Mesenchymal stem cell (in vitro differentiated cells and primary cell): ENCODE results near the gene UQCR11.

Experiments
- DNase-seq: peaks from one replicate; pipeline ENCODE4 v3.0.0-alpha.2; 2013
- H2AFZ ChIP-seq: one replicate; pipeline ENCODE4 v1.6.1; 2013; ENCODE audit warnings: low read depth, mild to moderate bottlenecking, control low read depth, inconsistent platforms, low read length, moderate library complexity
- H2AK5ac ChIP-seq: 2 replicates; pipeline ENCODE4 v1.6.1; 2013; ENCODE audit warnings: low read length, moderate library complexity, mild to moderate bottlenecking, inconsistent platforms; ENCODE audit not compliant: severe bottlenecking
- H2BK120ac ChIP-seq: one replicate; pipeline ENCODE4 v1.6.1; 2013; ENCODE audit warnings: low read depth, mild to moderate bottlenecking, inconsistent platforms, low read length, moderate library complexity
- H2BK12ac ChIP-seq, 2 experiments: one replicate each; pipeline ENCODE4 v1.6.1; 2013; ENCODE audit warnings: inconsistent platforms in 2 of 2, low read length in 2 of 2, mild to moderate bottlenecking in 2 of 2, moderate library complexity in 2 of 2, control low read depth in 1 of 2
- H2BK15ac ChIP-seq: one replicate; pipeline ENCODE4 v1.6.1; 2013; ENCODE audit warnings: mild to moderate bottlenecking, low read depth, inconsistent platforms; ENCODE audit not compliant: poor library complexity, severe bottlenecking
- H2BK5ac ChIP-seq: 2 replicates; pipeline ENCODE4 v1.6.1; 2013; ENCODE audit warnings: low read depth, mild to moderate bottlenecking, low read length, control low read depth, inconsistent platforms; ENCODE audit not compliant: poor library complexity, severe bottlenecking
- H3K14ac ChIP-seq, 2 experiments: one replicate each; pipeline ENCODE4 v1.6.1; 2013; ENCODE audit warnings: inconsistent platforms in 2 of 2, low read length in 2 of 2, control low read depth in 1 of 2, mild to moderate bottlenecking in 1 of 2, moderate library complexity in 1 of 2
- H3K18ac ChIP-seq, 2 experiments: one replicate each; pipeline ENCODE4 v1.6.1; 2013; ENCODE audit warnings: inconsistent platforms in 2 of 2, low read length in 2 of 2, control low read depth in 1 of 2, low read depth in 1 of 2, mild to moderate bottlenecking in 1 of 2
- H3K23ac ChIP-seq, 2 experiments: one replicate each; pipeline ENCODE4 v1.6.1; 2013; ENCODE audit warnings: inconsistent platforms in 2 of 2, low read length in 2 of 2, mild to moderate bottlenecking in 2 of 2, moderate library complexity in 2 of 2, control low read depth in 1 of 2
- H3K27ac ChIP-seq: 2 replicates; pipeline ENCODE4 v1.5.1; 2013; ENCODE audit warnings: mild to moderate bottlenecking, moderate library complexity, low read length, control low read depth, inconsistent platforms; ENCODE audit not compliant: poor library complexity, severe bottlenecking
- H3K27me3 ChIP-seq, 2 experiments: 2 replicates each; pipeline versions ENCODE4 v1.6.1 to v1.7.0; 2013; ENCODE audit warnings: low read length in 2 of 2, mild to moderate bottlenecking in 2 of 2, moderate library complexity in 2 of 2, control low read depth in 1 of 2, inconsistent platforms in 1 of 2; ENCODE audit not compliant: control insufficient read depth in 1 of 2, insufficient read depth in 1 of 2
- H3K36me3 ChIP-seq, 2 experiments: 2 replicates each; pipeline versions ENCODE4 v1.6.1 to v1.7.0; 2013; ENCODE audit warnings: low read length in 2 of 2, control low read depth in 1 of 2, inconsistent platforms in 1 of 2, low read depth in 1 of 2, mild to moderate bottlenecking in 1 of 2; ENCODE audit not compliant: insufficient read depth in 2 of 2, control insufficient read depth in 1 of 2
- H3K4ac ChIP-seq, 2 experiments: one replicate each; pipeline ENCODE4 v1.6.1; 2013; ENCODE audit warnings: inconsistent platforms in 2 of 2, low read length in 2 of 2, mild to moderate bottlenecking in 2 of 2, moderate library complexity in 2 of 2, control low read depth in 1 of 2, low read depth in 1 of 2
- H3K4me1 ChIP-seq: 2 replicates; pipeline ENCODE4 v1.6.1; 2013; ENCODE audit warnings: low read depth, low read length, control low read depth; ENCODE audit not compliant: control insufficient read depth, insufficient read depth
- H3K4me2 ChIP-seq: 2 replicates; pipeline ENCODE4 v1.6.1; 2013; ENCODE audit warnings: low read length, mild to moderate bottlenecking, inconsistent platforms; ENCODE audit not compliant: poor library complexity, severe bottlenecking
- H3K4me3 ChIP-seq, 2 experiments: 2 replicates each; pipeline versions ENCODE4 v1.5.1 to v1.7.0; 2013; ENCODE audit warnings: low read length in 2 of 2, mild to moderate bottlenecking in 2 of 2, control low read depth in 1 of 2, low read depth in 1 of 2; ENCODE audit not compliant: insufficient read depth in 1 of 2
- H3K79me1 ChIP-seq: replicated peaks from 2 replicates; pipeline ENCODE4 v1.6.1; 2013; ENCODE audit warnings: mild to moderate bottlenecking, control low read depth, low read length, inconsistent platforms; ENCODE audit not compliant: poor library complexity, severe bottlenecking
- H3K9ac ChIP-seq: 2 replicates; pipeline ENCODE4 v1.7.0; 2013; ENCODE audit warnings: mild to moderate bottlenecking, low read length, moderate library complexity
- H3K9me3 ChIP-seq: 2 replicates; pipeline ENCODE4 v1.7.0; 2013; ENCODE audit warnings: mild to moderate bottlenecking, low read length; ENCODE audit not compliant: control insufficient read depth
- H4K8ac ChIP-seq: one replicate; pipeline ENCODE4 v1.6.1; 2013; ENCODE audit warnings: inconsistent platforms, mild to moderate bottlenecking, low read length, moderate library complexity
- H4K91ac ChIP-seq: one replicate; pipeline ENCODE4 v1.6.1; 2013; ENCODE audit warnings: mild to moderate bottlenecking, low read length, inconsistent platforms
- WGBS: methylation state at CpG from one replicate; pipeline ENCODE4 v1.1.7; 2013; ENCODE audit warnings: mixed read lengths; 5-methylcytosine and 5-hydroxymethylcytosine counted together

UQCR11 gene

DNA sequence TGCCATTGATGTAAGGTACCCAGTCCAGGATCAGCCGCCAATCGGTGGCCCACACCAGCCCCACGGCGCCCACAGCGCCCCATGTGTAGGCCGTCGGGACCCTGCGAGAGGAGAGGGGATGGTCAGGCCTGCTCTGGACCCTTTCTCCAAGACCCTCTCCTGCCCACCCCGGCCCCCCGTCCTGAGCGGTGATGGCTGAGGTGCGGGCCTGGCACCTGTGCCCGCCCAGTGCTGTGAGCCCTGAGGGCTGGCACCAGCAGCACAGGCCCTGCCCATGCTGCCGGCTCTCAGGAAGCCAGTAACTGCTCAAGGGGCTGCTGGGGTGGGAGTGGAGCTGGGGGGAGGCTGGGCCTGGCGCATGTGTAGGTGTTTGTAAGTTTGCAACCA lies 5.8 kb downstream of the UQCR11 start:
- H4K91ac ChIP-seq, result peak overlapping the region; percentile 20
- peaks cover 21% of the 10 kb centered on the region for H3K79me1 ChIP-seq
- no peak overlapping the region for H2BK15ac ChIP-seq
- H3K27me3 ChIP-seq, result no peaks in the 10 kb centered on the region
- H3K4me3 ChIP-seq, result no peak overlapping the region
- H3K27ac ChIP-seq, result no peak overlapping the region
- no peak overlapping the region for H2BK5ac ChIP-seq
- H3K4ac ChIP-seq, result no peak overlapping the region
- H3K4me1 ChIP-seq, result peaks cover 14% of the 10 kb centered on the region
- H2BK12ac ChIP-seq, result no peak overlapping the region
- no peak overlapping the region for H4K8ac ChIP-seq
- WGBS, result over 99% methylated on average over 15 of the region's 15 CpGs
- peaks cover 48 to 58% of the 10 kb centered on the region in 2 experiments for H3K36me3 ChIP-seq
- H2BK120ac ChIP-seq, result no peak overlapping the region
- no peak overlapping the region for H3K14ac ChIP-seq
- H3K18ac ChIP-seq, result no peak overlapping the region
- H2AK5ac ChIP-seq, result no peak overlapping the region
- H3K23ac ChIP-seq, result no peak overlapping the region
- no peak overlapping the region for H3K4me2 ChIP-seq
- no peak overlapping the region for H3K9ac ChIP-seq
- H3K9me3 ChIP-seq, result no peaks in the 10 kb centered on the region
- no peak for DNase-seq
- H2AFZ ChIP-seq, result no peak overlapping the region

DNA sequence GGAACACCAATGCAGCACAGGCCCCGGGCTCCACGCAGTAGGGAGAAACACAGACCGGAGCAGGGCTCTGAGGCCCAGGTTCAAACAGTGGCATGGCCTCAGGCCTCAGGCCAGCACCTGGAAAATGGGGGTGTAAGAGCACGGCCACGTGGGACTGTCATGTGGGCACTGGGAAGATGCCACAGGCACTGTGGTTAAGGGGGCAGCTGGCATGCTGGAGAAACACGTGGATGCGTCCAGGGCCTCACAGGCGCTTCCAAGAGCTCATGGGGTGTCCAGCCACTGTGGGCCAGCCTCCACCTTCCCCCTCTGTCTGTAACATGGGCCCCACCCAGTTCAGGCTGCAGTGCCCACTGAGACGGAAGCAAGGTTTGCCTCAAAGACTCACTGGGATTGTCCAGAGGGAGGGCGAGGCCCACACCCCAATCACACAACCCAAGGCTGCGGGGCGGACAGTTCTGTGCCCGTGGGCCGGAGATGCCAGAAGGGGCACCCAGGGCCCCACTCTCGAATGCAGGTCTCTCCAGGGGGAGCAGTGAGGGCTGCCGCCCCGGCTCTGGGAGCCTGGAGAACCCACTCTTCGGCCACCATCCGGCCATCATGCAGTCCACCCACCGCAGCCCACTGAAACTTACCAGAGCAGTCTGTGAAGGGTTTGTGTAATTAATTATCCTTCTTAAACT lies 6.3 kb downstream of the UQCR11 start:
- H3K4me3 ChIP-seq, result no peak overlapping the region
- no peak for DNase-seq
- no peak overlapping the region for H2BK15ac ChIP-seq
- no peak overlapping the region for H3K4ac ChIP-seq
- no peak overlapping the region for H3K4me2 ChIP-seq
- no peak overlapping the region for H4K91ac ChIP-seq
- H4K8ac ChIP-seq, result peak overlapping the region; percentile 0
- no peak overlapping the region for H2AFZ ChIP-seq
- H2BK120ac ChIP-seq, result no peak overlapping the region
- H3K36me3 ChIP-seq, result peaks cover 53 to 62% of the 10 kb centered on the region in 2 experiments
- H3K9me3 ChIP-seq, result no peaks in the 10 kb centered on the region
- no peak overlapping the region for H2BK12ac ChIP-seq
- peaks cover 10% of the 10 kb centered on the region for H3K4me1 ChIP-seq
- H3K79me1 ChIP-seq, result peaks cover 21% of the 10 kb centered on the region
- H3K9ac ChIP-seq, result no peak overlapping the region
- WGBS, result 97% methylated on average over 19 of the region's 20 CpGs
- no peak overlapping the region for H2AK5ac ChIP-seq
- no peak overlapping the region for H3K27ac ChIP-seq
- no peaks in the 10 kb centered on the region for H3K27me3 ChIP-seq
- H3K14ac ChIP-seq, result no peak overlapping the region
- no peak overlapping the region for H2BK5ac ChIP-seq
- H3K18ac ChIP-seq, result no peak overlapping the region
- H3K23ac ChIP-seq, result no peak overlapping the region

DNA sequence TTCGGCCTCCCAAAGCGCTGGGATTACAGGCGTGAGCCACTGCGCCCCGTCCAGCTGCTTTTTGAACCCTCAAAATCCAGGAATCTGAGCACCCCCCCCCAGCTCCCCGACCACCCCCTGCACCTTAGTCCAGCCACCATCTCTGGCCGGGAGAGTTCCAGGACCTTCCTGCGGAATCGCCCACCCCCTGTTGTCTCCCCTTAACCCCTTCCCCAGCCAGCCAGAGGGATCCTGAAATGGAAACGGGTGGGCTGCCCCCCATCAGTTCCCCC lies 11.8 kb downstream of the UQCR11 start:
- no peak overlapping the region for H2BK120ac ChIP-seq
- H3K14ac ChIP-seq, result no peak overlapping the region
- H3K27ac ChIP-seq, result no peak overlapping the region
- no peak overlapping the region for H2BK5ac ChIP-seq
- H2AK5ac ChIP-seq, result no peak overlapping the region
- no peak overlapping the region for H3K23ac ChIP-seq
- H3K4ac ChIP-seq, result no peak overlapping the region
- WGBS, result 95% methylated on average over 10 of the region's 10 CpGs
- H4K8ac ChIP-seq, result peak overlapping the region; percentile 95
- peaks cover 32 to 35% of the 10 kb centered on the region in 2 experiments for H3K36me3 ChIP-seq
- peaks cover 18% of the 10 kb centered on the region for H3K4me1 ChIP-seq
- H4K91ac ChIP-seq, result peak overlapping the region; percentile 25
- peaks cover 9% of the 10 kb centered on the region for H3K79me1 ChIP-seq
- no peak overlapping the region for H3K4me2 ChIP-seq
- DNase-seq, result no peak
- no peak overlapping the region for H2AFZ ChIP-seq
- no peak overlapping the region for H2BK15ac ChIP-seq
- no peaks in the 10 kb centered on the region for H3K9me3 ChIP-seq
- no peak overlapping the region for H3K18ac ChIP-seq
- H2BK12ac ChIP-seq, result peak overlapping the region in 1 of 2 experiments; percentile 28
- H3K4me3 ChIP-seq, result peak overlapping the region in 1 of 2 experiments; percentile 82
- peak overlapping the region; percentile 89 for H3K9ac ChIP-seq
- H3K27me3 ChIP-seq, result no peaks in the 10 kb centered on the region

DNA sequence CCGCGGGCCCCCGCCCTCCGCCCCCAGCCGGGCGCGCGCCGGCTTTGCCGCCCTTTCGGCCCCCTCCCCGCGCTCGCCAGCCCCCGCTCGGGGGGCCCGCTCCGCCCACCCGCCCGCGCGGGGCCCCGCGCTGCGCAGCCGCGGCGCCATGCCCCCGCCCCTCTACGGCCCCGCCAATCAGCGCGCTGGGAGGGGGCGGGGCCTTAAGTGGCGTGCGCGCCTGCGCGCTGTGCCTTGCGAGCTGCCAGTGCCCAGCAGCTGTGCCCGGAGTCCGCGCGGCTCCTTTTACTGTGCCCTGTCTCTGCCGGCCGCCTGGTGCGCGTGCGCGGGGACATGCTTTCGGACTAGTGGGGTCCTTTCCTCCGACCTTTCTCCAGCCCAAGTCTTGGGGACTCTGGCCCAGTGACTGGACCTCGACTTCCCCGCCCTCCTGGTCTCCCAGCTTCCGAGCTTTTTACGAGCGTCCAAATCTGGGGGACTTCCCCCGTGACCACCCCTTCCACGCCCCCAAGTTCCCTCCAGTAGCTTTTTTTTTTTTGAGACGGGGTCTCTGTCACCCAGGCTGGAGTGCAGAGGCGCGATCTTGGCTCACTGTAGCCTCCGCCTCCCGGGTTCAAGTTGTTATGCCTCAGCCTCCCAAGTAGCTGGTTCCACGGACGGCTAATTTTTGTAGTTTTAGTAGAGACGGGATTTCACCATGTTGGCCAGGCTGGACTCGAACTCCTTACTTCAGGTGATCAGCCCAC lies 12.3 kb downstream of the UQCR11 start, which contains the start of gene MBD3:
Gene MBD3, minus strand, starts transcription at position 111 of the 746 bp plus-strand sequence. CDS start 234 bp downstream, outside the sequence.
- peak within 1 kb of the TSS; percentile 93 for H3K4me2 ChIP-seq
- H3K9me3 ChIP-seq, result no peaks in the 10 kb centered on the region
- WGBS, result 12% methylated on average over 40 of the region's 68 CpGs
- no peak within 1 kb of the TSS for H2AFZ ChIP-seq
- H3K27ac ChIP-seq, result peak within 1 kb of the TSS; percentile 95
- H3K4ac ChIP-seq, result peak within 1 kb of the TSS; percentile 98 to 99
- peak within 1 kb of the TSS; percentile 99 for H2BK15ac ChIP-seq
- H3K18ac ChIP-seq, result peak within 1 kb of the TSS; percentile 95 to 100
- peak within 1 kb of the TSS; percentile 100 for H2BK120ac ChIP-seq
- DNase-seq, result peak; percentile 92
- H2BK5ac ChIP-seq, result peak within 1 kb of the TSS; percentile 91
- H3K14ac ChIP-seq, result peak within 1 kb of the TSS; percentile 93 to 97
- H3K36me3 ChIP-seq, result peaks cover 27 to 31% of the 10 kb centered on the region in 2 experiments
- peak within 1 kb of the TSS; percentile 83 to 92 for H3K4me3 ChIP-seq
- no peaks in the 10 kb centered on the region for H3K27me3 ChIP-seq
- H2BK12ac ChIP-seq, result peak within 1 kb of the TSS in 1 of 2 experiments; percentile 28
- H2AK5ac ChIP-seq, result peak within 1 kb of the TSS; percentile 76
- H3K79me1 ChIP-seq, result peaks cover 7% of the 10 kb centered on the region
- H4K91ac ChIP-seq, result peak within 1 kb of the TSS; percentile 98
- peaks cover 18% of the 10 kb centered on the region for H3K4me1 ChIP-seq
- H3K23ac ChIP-seq, result peak within 1 kb of the TSS; percentile 57 to 79
- H3K9ac ChIP-seq, result peak within 1 kb of the TSS; percentile 97
- peak within 1 kb of the TSS; percentile 99 for H4K8ac ChIP-seq
